CD4-positive, alpha-beta memory T cell (primary cell): ENCODE measurements around the gene AFM. TPM values are rescaled to one million over a fixed set of nuclear protein-coding genes. Genes with fewer than 3 reads are reported as not detected.

Experiments
- CTCF ChIA-PET: fragments of 350-600 bp; sonication (Branson Sonifier 250); formaldehyde crosslinking; loops from one replicate; lab custom pipeline; 2021; ENCODE audit warnings: inconsistent platforms; ENCODE audit not compliant: partially characterized antibody; lab: Charles Lee
- POLR2A ChIA-PET: fragments of 350-600 bp; sonication (Branson Sonifier 250); formaldehyde crosslinking; loops from one replicate; lab custom pipeline; 2021; ENCODE audit not compliant: partially characterized antibody; lab: Charles Lee
- DNase-seq, 5 donors: peaks; one replicate each; pipeline versions ENCODE4 v3.0.0 to v3.0.0-alpha.2; 2020 to 2022; ENCODE audit warnings: mixed read lengths in 1 of 5
- H3K27ac ChIP-seq: one replicate; pipeline ENCODE4 v1.7.0; 2013; ENCODE audit warnings: low read depth, low read length
- H3K27me3 ChIP-seq: 2 replicates; pipeline ENCODE4 v1.7.0; 2013; ENCODE audit warnings: mild to moderate bottlenecking, low read length, moderate library complexity; ENCODE audit not compliant: insufficient read depth
- H3K36me3 ChIP-seq: 2 replicates; pipeline ENCODE4 v1.7.0; 2013; ENCODE audit warnings: mild to moderate bottlenecking, low read length, moderate library complexity; ENCODE audit not compliant: insufficient read depth
- H3K4me1 ChIP-seq: 2 replicates; pipeline ENCODE4 v1.7.0; 2013; ENCODE audit warnings: mild to moderate bottlenecking, low read length, moderate library complexity; ENCODE audit not compliant: insufficient read depth
- H3K4me3 ChIP-seq, 2 donors: one replicate each; pipeline ENCODE4 v1.7.0; 2013; ENCODE audit warnings: low read length in 2 of 2, mild to moderate bottlenecking in 1 of 2
- H3K9me3 ChIP-seq, 2 donors: one replicate each; pipeline ENCODE4 v1.7.0; 2013; ENCODE audit warnings: low read length in 2 of 2, control low read depth in 1 of 2; ENCODE audit not compliant: control insufficient read depth in 1 of 2
- H3K27ac Mint-ChIP-seq, 7 donors: one replicate each; pipeline ENCODE4 v1.8.0; 2020 to 2021; ENCODE audit warnings: mixed read lengths in 7 of 7, mild to moderate bottlenecking in 6 of 7, inconsistent platforms in 3 of 7, moderate library complexity in 3 of 7
- H3K27me3 Mint-ChIP-seq, 2 donors: one replicate each; pipeline ENCODE4 v1.8.0; 2020 to 2021; ENCODE audit warnings: mixed read lengths in 2 of 2
- H3K36me3 Mint-ChIP-seq, 2 donors: one replicate each; pipeline ENCODE4 v1.8.0; 2020 to 2021; ENCODE audit warnings: mixed read lengths in 2 of 2, inconsistent platforms in 1 of 2, mild to moderate bottlenecking in 1 of 2
- H3K4me1 Mint-ChIP-seq, 4 donors: one replicate each; pipeline ENCODE4 v1.8.0; 2020 to 2021; ENCODE audit warnings: mixed read lengths in 4 of 4, mild to moderate bottlenecking in 1 of 4
- H3K4me3 Mint-ChIP-seq, 8 donors: one replicate each; pipeline ENCODE4 v1.8.0; 2020 to 2021; ENCODE audit warnings: mixed read lengths in 8 of 8, mild to moderate bottlenecking in 7 of 8, moderate library complexity in 6 of 8, inconsistent platforms in 3 of 8
- H3K9me3 Mint-ChIP-seq, 8 donors: one replicate each; pipeline ENCODE4 v1.8.0; 2020 to 2021; ENCODE audit warnings: mixed read lengths in 8 of 8, mild to moderate bottlenecking in 5 of 8, inconsistent platforms in 3 of 8, moderate library complexity in 1 of 8
- intact Hi-C: fragments of 100-400 bp; cut with micrococcal nuclease; formaldehyde crosslinking; loops from one replicate; pipeline ENCODE4 v1.15.1; 2023
- polyA plus RNA-seq, 2 donors: library from polyadenylated mRNA; unstranded; fragments of 300-500 nt; fragmentation: Illumina TruSeq; gene quantifications; one replicate each; pipeline ENCODE4 v1.2.3, GENCODE V29; 2021
- total RNA-seq, 2 experiments: library from RNA; stranded (reverse); gene quantifications; one replicate each; pipeline ENCODE4 v1.2.3, GENCODE V29; 2021

AFM gene
- total and polyA plus RNA-seq, 4 experiments from 2014 or later, result not detected

- Histone ChIP-seq H3K27ac (no peak overlapping the region), H3K4me3 (no peak overlapping the region), H3K36me3 (no peaks in the 10 kb centered on the region), H3K4me1 (no peaks in the 10 kb centered on the region), H3K9me3 (no peaks in the 10 kb centered on the region), H3K27me3 (no peaks in the 10 kb centered on the region)
- Mint-ChIP-seq H3K36me3 (no peaks in the 10 kb centered on the region), H3K9me3 (peaks cover 0 to 2% (median 0%) of the 10 kb centered on the region in 8 donors), H3K27ac (no peak overlapping the region), H3K27me3 (peaks cover 3 to 5% of the 10 kb centered on the region in 2 donors), H3K4me1 (no peaks in the 10 kb centered on the region), H3K4me3 (no peak overlapping the region)
- DNase-seq, result no peak
- ChIA-PET POLR2A (no interaction called here), CTCF (interaction anchor here (1.2 kb wide), 1 partner anchor 33 kb away, joined by 3 read pairs; no protein-coding TSS in a partner anchor)
- intact Hi-C loops, result no loop called here
These were observed 23.1 kb upstream of the AFM start for GRCh38 chr4:73458184-73459047.

- H3K36me3 ChIP-seq, result no peaks in the 10 kb centered on the region
- no peaks in the 10 kb centered on the region for H3K36me3 Mint-ChIP-seq
- no peaks in the 10 kb centered on the region for H3K27me3 ChIP-seq
- H3K27me3 Mint-ChIP-seq, result peaks cover 3 to 5% of the 10 kb centered on the region in 2 donors
- H3K4me1 ChIP-seq, result no peaks in the 10 kb centered on the region
- H3K27ac ChIP-seq, result no peak overlapping the region
- H3K9me3 Mint-ChIP-seq, result peaks cover 0 to 2% (median 0%) of the 10 kb centered on the region in 8 donors
- ChIA-PET POLR2A (no interaction called here), CTCF (interaction anchor here (1.2 kb wide), 1 partner anchor 34 kb away, joined by 3 read pairs; no protein-coding TSS in a partner anchor)
- no peak overlapping the region for H3K4me3 ChIP-seq
- intact Hi-C loops, result no loop called here
- H3K4me1 Mint-ChIP-seq, result no peaks in the 10 kb centered on the region
- no peak overlapping the region for H3K27ac Mint-ChIP-seq
- no peak overlapping the region for H3K4me3 Mint-ChIP-seq
- H3K9me3 ChIP-seq, result no peaks in the 10 kb centered on the region
- no peak for DNase-seq
These were observed 22.5 kb upstream of the AFM start for GRCh38 chr4:73459048-73459421.

GRCh38 chr4:73460913-73461522 lies 20.5 kb upstream of the AFM start:
- DNase-seq, result no peak
- no peak overlapping the region for H3K27ac Mint-ChIP-seq
- H3K9me3 Mint-ChIP-seq, result peaks cover 0 to 2% (median 0%) of the 10 kb centered on the region in 8 donors
- no peak overlapping the region for H3K4me3 Mint-ChIP-seq
- ChIA-PET POLR2A (no interaction called here), CTCF (no interaction called here)
- Histone ChIP-seq H3K4me3 (no peak overlapping the region), H3K4me1 (no peaks in the 10 kb centered on the region), H3K27me3 (no peaks in the 10 kb centered on the region), H3K9me3 (no peaks in the 10 kb centered on the region), H3K36me3 (no peaks in the 10 kb centered on the region), H3K27ac (no peak overlapping the region)
- H3K4me1 Mint-ChIP-seq, result no peaks in the 10 kb centered on the region
- intact Hi-C loops, result no loop called here
- peaks cover 3 to 5% of the 10 kb centered on the region in 2 donors for H3K27me3 Mint-ChIP-seq
- no peaks in the 10 kb centered on the region for H3K36me3 Mint-ChIP-seq

- H3K27ac ChIP-seq, result no peak overlapping the region
- Mint-ChIP-seq H3K9me3 (peaks cover 0 to 3% (median 2%) of the 10 kb centered on the region in 8 donors), H3K4me3 (no peak overlapping the region), H3K27ac (no peak overlapping the region), H3K36me3 (no peaks in the 10 kb centered on the region), H3K4me1 (no peaks in the 10 kb centered on the region), H3K27me3 (peaks cover 2 to 4% of the 10 kb centered on the region in 2 donors)
- H3K4me1 ChIP-seq, result no peaks in the 10 kb centered on the region
- intact Hi-C loops, result no loop called here
- H3K27me3 ChIP-seq, result no peaks in the 10 kb centered on the region
- no peaks in the 10 kb centered on the region for H3K9me3 ChIP-seq
- DNase-seq, result no peak
- no peak overlapping the region for H3K4me3 ChIP-seq
- ChIA-PET CTCF (no interaction called here), POLR2A (no interaction called here)
- no peaks in the 10 kb centered on the region for H3K36me3 ChIP-seq
These were observed 13.4 kb upstream of the AFM start for GRCh38 chr4:73468170-73468569.

GRCh38 chr4:73470728-73471127 lies 10.8 kb upstream of the AFM start:
- Histone ChIP-seq H3K27me3 (no peaks in the 10 kb centered on the region), H3K9me3 (no peaks in the 10 kb centered on the region), H3K4me3 (no peak overlapping the region), H3K36me3 (no peaks in the 10 kb centered on the region), H3K4me1 (no peaks in the 10 kb centered on the region), H3K27ac (no peak overlapping the region)
- intact Hi-C loops, result no loop called here
- Mint-ChIP-seq H3K36me3 (no peaks in the 10 kb centered on the region), H3K4me3 (no peak overlapping the region), H3K27ac (no peak overlapping the region), H3K4me1 (no peaks in the 10 kb centered on the region), H3K27me3 (peaks cover 2 to 4% of the 10 kb centered on the region in 2 donors), H3K9me3 (peaks cover 3 to 13% (median 7%) of the 10 kb centered on the region in 8 donors)
- CTCF ChIA-PET, result no interaction called here
- POLR2A ChIA-PET, result no interaction called here
- no peak for DNase-seq

- Histone ChIP-seq H3K27me3 (no peaks in the 10 kb centered on the region), H3K4me3 (no peak overlapping the region), H3K4me1 (no peaks in the 10 kb centered on the region), H3K27ac (no peak overlapping the region), H3K9me3 (no peaks in the 10 kb centered on the region), H3K36me3 (no peaks in the 10 kb centered on the region)
- peaks cover 3 to 15% (median 7%) of the 10 kb centered on the region in 8 donors for H3K9me3 Mint-ChIP-seq
- H3K27ac Mint-ChIP-seq, result no peak overlapping the region
- no peak overlapping the region for H3K4me3 Mint-ChIP-seq
- no peaks in the 10 kb centered on the region for H3K36me3 Mint-ChIP-seq
- H3K4me1 Mint-ChIP-seq, result no peaks in the 10 kb centered on the region
- CTCF ChIA-PET, result no interaction called here
- intact Hi-C loops, result no loop called here
- H3K27me3 Mint-ChIP-seq, result peaks cover 0 to 4% of the 10 kb centered on the region in 2 donors
- DNase-seq, result no peak
- POLR2A ChIA-PET, result no interaction called here
These were observed 4.4 kb upstream of the AFM start for GRCh38 chr4:73477176-73477575.

GRCh38 chr4:73479323-73479722 lies 2.2 kb upstream of the AFM start:
- Histone ChIP-seq H3K27ac (no peak overlapping the region), H3K4me1 (no peaks in the 10 kb centered on the region), H3K36me3 (no peaks in the 10 kb centered on the region), H3K4me3 (no peak overlapping the region), H3K9me3 (no peaks in the 10 kb centered on the region), H3K27me3 (no peaks in the 10 kb centered on the region)
- H3K9me3 Mint-ChIP-seq, result peaks cover 0 to 10% (median 0%) of the 10 kb centered on the region in 8 donors
- ChIA-PET POLR2A (no interaction called here), CTCF (no interaction called here)
- intact Hi-C loops, result no loop called here
- H3K4me3 Mint-ChIP-seq, result no peak overlapping the region
- H3K36me3 Mint-ChIP-seq, result no peaks in the 10 kb centered on the region
- no peak overlapping the region for H3K27ac Mint-ChIP-seq
- DNase-seq, result no peak
- H3K4me1 Mint-ChIP-seq, result no peaks in the 10 kb centered on the region
- no peaks in the 10 kb centered on the region for H3K27me3 Mint-ChIP-seq
